Transverse colon (tissue), 4 donors: ENCODE results near the gene EFCAB8. TPM values are rescaled to one million over a fixed set of nuclear protein-coding genes. Genes with fewer than 3 reads are reported as not detected.

Experiments used
- DNase-seq: peaks from one replicate; pipeline ENCODE4 v3.0.0-alpha.2; 2019
- H3K27ac ChIP-seq, 4 donors: fragments of 200-600 bp; sonication (generic); 2 replicates each; pipeline ENCODE4 v1.5.1; 2016 to 2018; ENCODE audit warnings: inconsistent platforms in 4 of 4
- H3K27me3 ChIP-seq: fragments of 200-600 bp; sonication (generic); 2 replicates; pipeline ENCODE4 v1.5.1; 2017; ENCODE audit warnings: inconsistent platforms
- H3K36me3 ChIP-seq, 4 donors: fragments of 200-600 bp; sonication (generic); 2 replicates each; pipeline ENCODE4 v1.5.1; 2017 to 2019; ENCODE audit warnings: inconsistent platforms in 4 of 4
- H3K4me1 ChIP-seq, 4 donors: fragments of 200-600 bp; sonication (generic); 2 replicates each; pipeline ENCODE4 v1.5.1; 2017 to 2020; ENCODE audit warnings: inconsistent platforms in 4 of 4
- H3K4me3 ChIP-seq, 4 donors: fragments of 200-600 bp; sonication (generic); 1 replicate in 1 of 4; 2 replicates in 3 of 4; pipeline versions ENCODE4 v1.5.1 to v1.6.1; 2017 to 2019; ENCODE audit warnings: inconsistent platforms in 4 of 4
- H3K9me3 ChIP-seq, 2 donors: fragments of 200-600 bp; sonication (generic); 2 replicates each; pipeline ENCODE4 v1.5.1; 2017 to 2019; ENCODE audit warnings: inconsistent platforms in 2 of 2
- CTCF ChIP-seq, 5 experiments: fragments of 200-600 bp in 3 of 5; fragments of 450-650 bp in 2 of 5; sonication (generic) in 3 of 5; IDR thresholded peaks; 1 replicate in 2 of 5; 2 replicates in 3 of 5; pipeline ENCODE4 v1.5.1; 2016 to 2017; ENCODE audit warnings: antibody characterized with exemption in 5 of 5, inconsistent platforms in 3 of 5, mild to moderate bottlenecking in 2 of 5, moderate library complexity in 1 of 5
- EP300 ChIP-seq: sonication (generic); formaldehyde crosslinking; IDR thresholded peaks from one replicate; pipeline ENCODE4 v1.6.1; 2017; ENCODE audit warnings: antibody characterized with exemption, low read depth
- POLR2A ChIP-seq: fragments of 450-650 bp; IDR thresholded peaks from one replicate; pipeline ENCODE4 v1.6.1; 2016; ENCODE audit warnings: antibody characterized with exemption, mild to moderate bottlenecking, moderate library complexity
- POLR2AphosphoS5 ChIP-seq, 3 donors: sonication (generic); formaldehyde crosslinking; IDR thresholded peaks; one replicate each; pipeline ENCODE4 v1.6.1; 2016; ENCODE audit warnings: antibody characterized with exemption in 3 of 3
- WGBS, 2 donors: methylation state at CpG; one replicate each; pipeline ENCODE4 v1.1.5; 2018; ENCODE audit warnings: low coverage in 1 of 2; 5-methylcytosine and 5-hydroxymethylcytosine counted together
- in situ Hi-C, 4 donors: fragments of 200-750 bp; cut with MboI; loops; one replicate each; pipeline versions ENCODE4 v1.15.0 to v1.15.1; 2017; ENCODE audit warnings: low sequenced_read_pairs in 3 of 4, low pct_ligation_motif_present in 1 of 4, low pct_unique_long_range_greater_than_20kb in 1 of 4
- intact Hi-C: fragments of 100-400 bp; cut with DNase I; formaldehyde crosslinking; loops from one replicate; pipeline ENCODE4 v1.15.1; 2023; ENCODE audit warnings: low total_unique reads
- total RNA-seq, 4 donors: library from RNA; depleted of rRNA; stranded (reverse); fragments of >200 nt; gene quantifications; one replicate each; pipeline ENCODE4 v1.1.0, GENCODE V29; 2016

EFCAB8 gene
- total RNA-seq, 4 donors from 2014 or later, result 0.14 TPM; not detected in 3

- no peak overlapping the region for H3K4me3 ChIP-seq
- 88 to 100% methylated on average over 4 to 9 of the region's 9 CpGs for WGBS, 2 donors
- H3K9me3 ChIP-seq, result no peaks in the 10 kb centered on the region
- in situ Hi-C loops, result no loop called here
- no peaks in the 10 kb centered on the region for H3K36me3 ChIP-seq
- H3K4me1 ChIP-seq, result no peaks in the 10 kb centered on the region
- no peak for DNase-seq
- H3K27ac ChIP-seq, result no peak overlapping the region
- H3K27me3 ChIP-seq, result no peaks in the 10 kb centered on the region
- intact Hi-C loops, result no loop called here
- TF ChIP-seq EP300 (no peak), POLR2A (no peak), POLR2AphosphoS5 (IDR thresholded peaks at IDR 0.05) (no peak), CTCF (IDR thresholded peaks at IDR 0.05) (no peak)
These were observed 20.8 kb downstream of the EFCAB8 start for GRCh38 chr20:32879538-32879937.

DNA sequence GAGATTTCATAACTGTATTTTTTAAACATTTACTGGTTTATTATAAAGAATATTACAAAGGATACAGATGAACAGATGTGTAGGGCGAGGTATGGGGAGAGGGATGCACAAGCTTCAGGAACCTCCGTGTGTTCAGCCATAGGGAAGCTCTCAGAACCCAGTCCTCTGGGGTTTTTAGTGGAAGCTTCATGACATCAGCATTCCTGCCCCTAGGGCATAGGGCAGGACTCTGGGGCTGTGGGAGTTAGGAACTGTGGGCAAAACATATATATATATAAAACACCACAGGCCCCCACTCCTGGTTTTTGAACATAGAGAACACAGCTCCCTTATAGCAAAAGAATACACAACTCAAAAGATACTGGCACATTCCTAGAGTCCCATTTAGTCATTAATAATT is 21.9 kb downstream of the EFCAB8 start:
- intact Hi-C loops (no loop called here), in situ Hi-C loops (no loop called here)
- Histone ChIP-seq H3K27ac (no peak overlapping the region), H3K36me3 (no peaks in the 10 kb centered on the region), H3K9me3 (no peaks in the 10 kb centered on the region), H3K4me3 (no peak overlapping the region), H3K27me3 (no peaks in the 10 kb centered on the region), H3K4me1 (no peaks in the 10 kb centered on the region)
- no peak for TF ChIP-seq CTCF (IDR thresholded peaks at IDR 0.05)
- no peak for TF ChIP-seq POLR2AphosphoS5 (IDR thresholded peaks at IDR 0.05)
- no peak for TF ChIP-seq EP300
- TF ChIP-seq POLR2A, result no peak
- WGBS, 2 donors, result 76 to 100% methylated on average over 2 of the region's 2 CpGs
- DNase-seq, result no peak

GRCh38 chr20:32883081-32883480 is 24.4 kb downstream of the EFCAB8 start:
- Histone ChIP-seq H3K4me1 (no peaks in the 10 kb centered on the region), H3K27me3 (no peaks in the 10 kb centered on the region), H3K36me3 (no peaks in the 10 kb centered on the region), H3K9me3 (no peaks in the 10 kb centered on the region), H3K4me3 (no peak overlapping the region), H3K27ac (no peak overlapping the region)
- DNase-seq, result no peak
- TF ChIP-seq POLR2A (no peak), EP300 (no peak), CTCF (IDR thresholded peaks at IDR 0.05) (no peak), POLR2AphosphoS5 (IDR thresholded peaks at IDR 0.05) (no peak)
- intact Hi-C loops (no loop called here), in situ Hi-C loops (no loop called here)
- 78% methylated on average over 5 of the region's 5 CpGs; no CpG with 5 or more reads in 1 of the 2 donors for WGBS, 2 donors

DNA sequence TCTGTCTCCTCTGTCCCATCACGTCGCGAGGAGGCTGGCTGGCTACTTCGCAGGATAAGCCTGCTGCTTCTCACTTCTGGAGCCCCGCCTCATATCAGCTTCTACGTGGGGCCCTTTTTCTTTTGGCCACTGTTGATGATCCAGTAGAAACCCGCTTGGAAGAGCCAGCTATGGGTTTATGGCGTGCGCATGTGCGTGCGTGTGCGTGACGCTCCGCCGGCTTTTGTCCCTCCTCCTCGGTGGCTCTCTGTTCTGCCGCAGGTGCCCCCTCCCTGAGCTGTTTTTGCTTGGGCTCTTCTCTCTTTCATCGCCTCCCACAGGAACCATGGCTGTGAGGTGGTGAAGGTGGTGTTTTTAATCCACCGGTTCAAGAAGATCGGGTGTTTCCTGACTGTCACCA is 26.5 kb downstream of the EFCAB8 start:
- no peaks in the 10 kb centered on the region for H3K27me3 ChIP-seq
- no peak overlapping the region for H3K4me3 ChIP-seq
- H3K9me3 ChIP-seq, result no peaks in the 10 kb centered on the region
- H3K36me3 ChIP-seq, result no peaks in the 10 kb centered on the region
- H3K4me1 ChIP-seq, result no peaks in the 10 kb centered on the region
- WGBS, 2 donors, result 93 to 94% methylated on average over 10 to 20 of the region's 20 CpGs
- in situ Hi-C loops (no loop called here), intact Hi-C loops (no loop called here)
- no peak for TF ChIP-seq EP300
- TF ChIP-seq POLR2A, result no peak
- no peak for TF ChIP-seq CTCF (IDR thresholded peaks at IDR 0.05)
- TF ChIP-seq POLR2AphosphoS5 (IDR thresholded peaks at IDR 0.05), result no peak
- H3K27ac ChIP-seq, result no peak overlapping the region
- DNase-seq, result no peak
